DMS 273 (cell line): ENCODE results near the gene CHD3.

Experiments
- DNase-seq: peaks from one replicate; lab custom pipeline; 2025; ENCODE audit not compliant: unreplicated experiment; lab: John Stamatoyannopoulos, UW

Gene CHD3

GRCh38 chr17:7893187-7893880 lies 4.7 kb downstream of the CHD3 start:
- no peak for DNase-seq

GRCh38 chr17:7894226-7894625 lies 5.6 kb downstream of the CHD3 start:
- DNase-seq = no peak

- no peak for DNase-seq
These were observed 6.3 kb downstream of the CHD3 start for GRCh38 chr17:7894866-7895265.

- no peak for DNase-seq
These were observed 8.5 kb downstream of the CHD3 start for GRCh38 chr17:7897090-7897489.

- peak; percentile 51 for DNase-seq
These were observed 9.2 kb downstream of the CHD3 start for GRCh38 chr17:7897773-7898172.

- no peak for DNase-seq
These were observed 14.8 kb downstream of the CHD3 start for GRCh38 chr17:7903154-7904103.

GRCh38 chr17:7909089-7909488 lies 20.5 kb downstream of the CHD3 start:
- DNase-seq = no peak

GRCh38 chr17:7910281-7910680 lies 21.7 kb downstream of the CHD3 start:
- no peak for DNase-seq

- no peak for DNase-seq
These were observed 22.1 kb downstream of the CHD3 start for GRCh38 chr17:7910711-7911110.

- DNase-seq = no peak
These were observed 22.5 kb downstream of the CHD3 start for GRCh38 chr17:7911116-7911515.

GRCh38 chr17:7912927-7913524 lies 24.4 kb downstream of the CHD3 start:
- peak; percentile 77 for DNase-seq

GRCh38 chr17:7915179-7915610 lies 26.6 kb downstream of the CHD3 start:
- peak; percentile 77 for DNase-seq

- DNase-seq = peak; percentile 96
These were observed 27.2 kb downstream of the CHD3 start, which contains the start of gene RNF227 for GRCh38 chr17:7915611-7916384. Gene RNF227 (minus strand): TSS chr17:7916289. CDS start chr17:7916195, 94 bp downstream.

GRCh38 chr17:7916385-7916682 lies 27.7 kb downstream of the CHD3 start:
- no peak for DNase-seq

GRCh38 chr17:7916808-7917207 lies 28.2 kb downstream of the CHD3 start:
- no peak for DNase-seq

- DNase-seq = no peak
These were observed 33.8 kb downstream of the CHD3 start for GRCh38 chr17:7922269-7922844.

- DNase-seq = no peak
These were observed 34.4 kb downstream of the CHD3 start for GRCh38 chr17:7922845-7923628.

- DNase-seq = no peak
These were observed 39.0 kb downstream of the CHD3 start for GRCh38 chr17:7927596-7927995.

GRCh38 chr17:7929158-7930023 lies 40.8 kb downstream of the CHD3 start, which contains the start of gene KCNAB3:
Gene KCNAB3 (minus strand): TSS chr17:7929856. CDS start chr17:7929435, 421 bp downstream.
- no peak for DNase-seq
